ENCODE measurements around the gene ELFN2.

Gene ELFN2

DNA sequence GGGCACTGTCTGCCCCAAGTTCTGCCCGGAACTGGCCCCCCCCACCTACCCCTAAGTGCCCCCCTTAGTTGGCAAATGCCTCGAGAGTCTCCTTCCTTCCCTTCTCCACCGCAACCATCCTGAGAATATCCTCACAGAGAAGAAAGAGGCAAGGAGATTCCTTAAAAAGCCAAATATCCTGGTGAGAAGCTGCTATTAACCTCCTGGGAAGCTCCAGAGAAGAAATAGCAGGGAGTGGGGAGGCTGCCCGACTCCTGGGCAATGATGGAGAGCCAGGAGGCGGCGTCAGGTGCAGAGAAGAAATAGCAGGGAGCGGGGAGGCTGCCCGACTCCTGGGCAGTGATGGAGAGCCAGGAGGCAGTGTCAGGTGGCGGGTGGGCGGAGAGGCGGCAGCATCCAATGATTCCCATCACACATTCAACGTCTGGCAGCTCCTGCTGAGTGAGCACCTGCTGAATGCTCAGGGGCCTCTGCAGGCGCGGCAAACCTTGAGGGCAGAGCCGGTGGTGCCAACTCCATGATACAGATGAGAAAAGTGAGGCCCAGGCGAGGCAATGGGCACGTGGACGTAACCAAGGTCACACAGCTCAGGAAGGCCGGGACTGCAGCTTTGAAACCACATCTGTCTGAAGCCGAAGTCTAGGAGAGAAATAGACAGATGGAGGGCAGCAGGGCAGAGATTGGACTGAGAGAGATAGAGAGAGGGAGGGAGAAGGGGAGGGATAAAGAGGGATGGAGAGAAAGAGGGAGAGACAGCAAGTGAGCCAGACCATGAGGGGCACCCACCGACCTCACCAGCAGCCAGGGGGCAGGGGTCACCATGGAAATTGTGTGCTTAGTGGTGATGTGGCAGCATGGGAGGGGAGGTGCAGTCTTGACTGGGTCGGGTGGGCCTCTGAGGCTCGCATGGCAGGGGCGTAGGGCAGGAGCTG, 86.7 kb downstream of the ELFN2 start:
- TF ChIP-seq, protein P1, sequence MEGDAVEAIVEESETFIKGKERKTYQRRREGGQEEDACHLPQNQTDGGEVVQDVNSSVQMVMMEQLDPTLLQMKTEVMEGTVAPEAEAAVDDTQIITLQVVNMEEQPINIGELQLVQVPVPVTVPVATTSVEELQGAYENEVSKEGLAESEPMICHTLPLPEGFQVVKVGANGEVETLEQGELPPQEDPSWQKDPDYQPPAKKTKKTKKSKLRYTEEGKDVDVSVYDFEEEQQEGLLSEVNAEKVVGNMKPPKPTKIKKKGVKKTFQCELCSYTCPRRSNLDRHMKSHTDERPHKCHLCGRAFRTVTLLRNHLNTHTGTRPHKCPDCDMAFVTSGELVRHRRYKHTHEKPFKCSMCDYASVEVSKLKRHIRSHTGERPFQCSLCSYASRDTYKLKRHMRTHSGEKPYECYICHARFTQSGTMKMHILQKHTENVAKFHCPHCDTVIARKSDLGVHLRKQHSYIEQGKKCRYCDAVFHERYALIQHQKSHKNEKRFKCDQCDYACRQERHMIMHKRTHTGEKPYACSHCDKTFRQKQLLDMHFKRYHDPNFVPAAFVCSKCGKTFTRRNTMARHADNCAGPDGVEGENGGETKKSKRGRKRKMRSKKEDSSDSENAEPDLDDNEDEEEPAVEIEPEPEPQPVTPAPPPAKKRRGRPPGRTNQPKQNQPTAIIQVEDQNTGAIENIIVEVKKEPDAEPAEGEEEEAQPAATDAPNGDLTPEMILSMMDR (IDR thresholded peaks at IDR 0.05; ENCODE audit: insufficient read depth, low read length, poor library complexity, severe bottlenecking) = no peak
- Histone ChIP-seq H3K27me3 (replicated peaks; ENCODE audit: control insufficient read depth, insufficient read depth, low read length) (no peaks in the 10 kb centered on the region; the same call in none of the 2 replicates), H3K4me3 (replicated peaks; ENCODE audit: low read depth, low read length) (no peak overlapping the region), H3K36me3 (ENCODE audit: control insufficient read depth, insufficient read depth, low read length) (no peaks in the 10 kb centered on the region)
- DNase-seq (ENCODE audit: extremely low read depth, insufficient read length) = no peak

DNA sequence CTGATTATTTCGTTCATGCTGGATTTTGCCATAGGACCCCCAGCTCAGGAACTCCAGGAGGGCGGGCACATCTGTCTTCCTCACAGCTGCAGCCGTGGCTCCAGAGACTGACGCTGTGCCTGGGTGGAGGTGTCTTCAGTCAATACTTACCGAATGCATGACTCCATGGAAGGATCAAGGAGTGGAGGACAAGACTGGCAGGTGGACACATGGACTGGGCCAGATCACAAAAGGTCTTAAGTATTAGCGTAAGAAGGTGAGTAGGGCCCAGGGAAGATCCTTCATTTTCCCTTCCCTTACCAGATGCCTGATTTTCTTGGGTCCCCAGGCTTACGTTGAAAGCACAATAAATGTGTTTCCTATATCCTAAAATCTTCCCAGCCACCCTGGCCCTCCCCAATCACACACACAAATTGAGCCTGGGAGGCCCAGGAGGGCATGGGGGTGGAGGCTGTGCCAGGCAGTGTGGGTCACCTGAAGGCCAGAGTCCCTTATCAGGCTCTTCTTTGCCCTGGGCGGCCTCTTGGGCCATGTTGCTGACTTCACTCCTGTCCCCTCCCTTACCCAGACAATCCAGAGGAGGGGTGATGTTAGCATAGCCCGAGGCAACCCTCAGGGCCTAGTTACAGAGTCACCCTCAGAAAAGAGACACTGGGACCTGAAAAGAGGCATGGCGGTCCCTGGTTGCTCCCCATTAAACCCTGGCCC, 88.6 kb downstream of the ELFN2 start:
- Histone ChIP-seq H3K36me3 (ENCODE audit: control insufficient read depth, insufficient read depth, low read length) (no peaks in the 10 kb centered on the region), H3K4me3 (replicated peaks; ENCODE audit: low read depth, low read length) (no peak overlapping the region), H3K27me3 (replicated peaks; ENCODE audit: control insufficient read depth, insufficient read depth, low read length) (peaks cover 3% of the 10 kb centered on the region)
- TF ChIP-seq, protein P1 (IDR thresholded peaks at IDR 0.05; ENCODE audit: insufficient read depth, low read length, poor library complexity, severe bottlenecking) = no peak
- no peak for DNase-seq (ENCODE audit: extremely low read depth, insufficient read length)

DNA sequence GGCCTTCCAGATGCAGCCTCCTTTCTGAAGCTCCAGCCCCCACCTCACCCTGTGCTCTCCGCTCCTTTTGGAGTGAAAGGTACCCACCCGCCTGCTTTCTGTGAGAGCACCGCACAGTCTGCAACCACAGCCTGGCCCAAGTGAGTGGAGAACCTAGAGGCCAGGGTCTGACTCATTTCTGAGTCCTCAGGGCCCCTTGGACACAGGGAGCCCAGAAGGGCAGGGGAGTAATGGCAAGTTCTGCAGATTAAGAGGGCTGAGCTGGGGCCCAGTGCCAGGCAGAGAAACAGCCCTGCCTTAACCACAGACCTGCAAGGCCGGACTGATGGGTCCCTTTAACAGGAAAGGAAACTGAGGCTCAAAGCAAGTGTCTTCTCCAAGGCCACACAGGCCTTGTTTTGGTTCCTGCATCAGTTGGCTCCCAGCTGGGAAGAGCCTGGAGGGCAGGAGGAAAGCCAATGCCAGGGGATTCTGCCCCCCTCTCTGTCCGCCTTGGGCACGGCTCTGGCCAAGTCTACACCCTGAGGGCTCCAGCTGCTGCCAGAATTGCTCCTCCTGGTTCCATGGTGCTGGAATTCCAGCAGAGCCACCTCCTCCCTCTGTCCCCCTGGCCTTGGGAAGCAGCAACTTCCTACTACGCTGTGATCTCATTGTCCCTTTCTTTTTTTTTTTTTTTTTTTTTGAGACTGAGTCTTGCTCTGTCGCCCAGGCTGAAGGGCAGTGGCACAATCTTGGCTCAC, 89.9 kb downstream of the ELFN2 start:
- TF ChIP-seq, protein P1 (IDR thresholded peaks at IDR 0.05; ENCODE audit: insufficient read depth, low read length, poor library complexity, severe bottlenecking) = no peak
- DNase-seq (ENCODE audit: extremely low read depth, insufficient read length) = no peak

DNA sequence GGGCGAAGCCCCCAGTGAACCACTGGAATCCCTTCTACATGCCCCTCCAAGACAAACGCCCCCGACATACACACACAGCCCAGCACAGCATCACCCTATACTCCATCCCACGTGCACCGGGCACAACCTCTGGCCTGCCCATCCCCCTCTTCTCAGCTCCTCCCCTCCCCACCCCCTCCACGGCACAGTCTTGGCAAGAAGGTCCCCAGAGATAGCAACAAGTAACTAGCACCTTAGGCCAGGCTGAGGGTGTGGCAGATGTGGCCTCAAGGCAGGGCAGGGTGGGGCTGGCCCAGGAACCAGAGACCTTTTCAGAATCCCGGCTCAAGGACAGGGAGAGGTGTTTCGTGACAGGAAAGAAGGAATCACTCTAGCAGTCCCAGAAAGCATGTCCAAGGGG, 90.7 kb downstream of the ELFN2 start:
- TF ChIP-seq, protein P1 (IDR thresholded peaks at IDR 0.05; ENCODE audit: insufficient read depth, low read length, poor library complexity, severe bottlenecking) = no peak
- H3K4me3 ChIP-seq (replicated peaks; ENCODE audit: low read depth, low read length) = no peak overlapping the region
- H3K36me3 ChIP-seq (ENCODE audit: control insufficient read depth, insufficient read depth, low read length) = no peaks in the 10 kb centered on the region
- no peak for DNase-seq (ENCODE audit: extremely low read depth, insufficient read length)
- peaks cover 4% of the 10 kb centered on the region for H3K27me3 ChIP-seq (replicated peaks; ENCODE audit: control insufficient read depth, insufficient read depth, low read length)

More for the DNA sequence above, 89.9 kb downstream of the ELFN2 start:
- Histone ChIP-seq H3K27me3 (replicated peaks; ENCODE audit: control insufficient read depth, insufficient read depth, low read length) (peaks cover 4% of the 10 kb centered on the region), H3K36me3 (ENCODE audit: control insufficient read depth, insufficient read depth, low read length) (no peaks in the 10 kb centered on the region), H3K4me3 (replicated peaks; ENCODE audit: low read depth, low read length) (no peak overlapping the region)

DNA sequence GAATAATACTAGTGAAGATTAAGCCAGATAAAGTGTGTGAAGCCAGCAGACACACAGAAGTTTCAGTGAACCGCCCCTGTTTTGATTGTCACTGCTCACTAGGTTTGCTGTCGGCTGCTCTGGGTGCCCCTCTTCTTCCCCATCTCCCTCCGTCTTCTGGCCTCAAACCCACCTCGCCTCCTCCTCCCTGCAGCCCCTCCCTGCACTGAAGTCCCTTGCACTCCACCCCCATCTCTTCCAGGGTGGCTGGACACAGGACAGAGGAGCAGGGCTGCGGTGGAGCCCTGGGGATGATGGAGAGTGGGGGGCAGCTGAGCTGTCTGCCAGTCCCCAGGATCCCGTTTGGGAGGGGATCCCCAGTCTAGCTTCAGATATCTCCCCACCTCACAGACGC, 91.5 kb downstream of the ELFN2 start:
- Histone ChIP-seq H3K36me3 (ENCODE audit: control insufficient read depth, insufficient read depth, low read length) (no peaks in the 10 kb centered on the region), H3K27me3 (replicated peaks; ENCODE audit: control insufficient read depth, insufficient read depth, low read length) (peaks cover 4% of the 10 kb centered on the region; the same call in 1 of the 2 replicates), H3K4me3 (replicated peaks; ENCODE audit: low read depth, low read length) (no peak overlapping the region)
- TF ChIP-seq, protein P1 (IDR thresholded peaks at IDR 0.05; ENCODE audit: insufficient read depth, low read length, poor library complexity, severe bottlenecking) = no peak
- no peak for DNase-seq (ENCODE audit: extremely low read depth, insufficient read length)

Data from GM06990 (cell line).